HepG2 (cell line): ENCODE results near the gene MYOM1.

Experiments used
- CTCF ChIP-seq: sonication (generic); formaldehyde crosslinking; IDR thresholded peaks from 2 replicates; pipeline ENCODE4 v1.5.0; 2020; ENCODE audit warnings: mild to moderate bottlenecking, missing genetic modification reagents, moderate library complexity
- FOSL1 ChIP-seq: sonication (generic); formaldehyde crosslinking; IDR thresholded peaks from 2 replicates; pipeline ENCODE4 v1.9.0; 2021; ENCODE audit warnings: missing genetic modification reagents, borderline replicate concordance
- HMG20A ChIP-seq: IDR thresholded peaks from 2 replicates; pipeline ENCODE4 v1.6.1; 2016; ENCODE audit warnings: borderline replicate concordance
- JUN ChIP-seq: sonication (generic); formaldehyde crosslinking; IDR thresholded peaks from 2 replicates; pipeline ENCODE4 v1.4.0; 2020; ENCODE audit warnings: mild to moderate bottlenecking, missing genetic modification reagents
- NR2C2 ChIP-seq: sonication (generic); formaldehyde crosslinking; IDR thresholded peaks from 2 replicates; pipeline ENCODE4 v1.4.0; 2020; ENCODE audit warnings: missing genetic modification reagents, mild to moderate bottlenecking, moderate library complexity, borderline replicate concordance
- TCF12 ChIP-seq, 2 experiments: fragments of 450-650 bp in 1 of 2; sonication (generic) in 1 of 2; formaldehyde crosslinking in 1 of 2; IDR thresholded peaks; 2 replicates each; pipeline versions ENCODE4 v1.6.1 to v1.8.0; 2017 to 2022; ENCODE audit warnings: antibody characterized with exemption in 1 of 2, mild to moderate bottlenecking in 1 of 2, missing genetic modification reagents in 1 of 2, moderate library complexity in 1 of 2
- THAP9 ChIP-seq: sonication (generic); formaldehyde crosslinking; IDR thresholded peaks from 2 replicates; pipeline ENCODE4; 2020; ENCODE audit warnings: missing genetic modification reagents, mild to moderate bottlenecking, borderline replicate concordance
- USF2 ChIP-seq, 2 experiments: sonication (generic) in 1 of 2; formaldehyde crosslinking in 1 of 2; IDR thresholded peaks; 2 replicates each; pipeline versions ENCODE4 v1.5.1 to v1.6.1; 2011 to 2020; ENCODE audit warnings: borderline replicate concordance in 1 of 2, low read depth in 1 of 2, low read length in 1 of 2, mild to moderate bottlenecking in 1 of 2, missing genetic modification reagents in 1 of 2, moderate library complexity in 1 of 2
- ZNF572 ChIP-seq: sonication (generic); formaldehyde crosslinking; IDR thresholded peaks from 2 replicates; pipeline ENCODE4 v1.5.1; 2020; ENCODE audit warnings: mild to moderate bottlenecking, missing genetic modification reagents
- ZNF629 ChIP-seq: sonication (generic); formaldehyde crosslinking; conservative IDR thresholded peaks from 2 replicates; pipeline ENCODE4 v1.5.0; 2020; ENCODE audit warnings: missing genetic modification reagents
- ZNF737 ChIP-seq: sonication (generic); formaldehyde crosslinking; IDR thresholded peaks from 2 replicates; pipeline ENCODE4 v1.5.0; 2020; ENCODE audit warnings: missing genetic modification reagents, mild to moderate bottlenecking, borderline replicate concordance
- ZSCAN12 ChIP-seq: sonication (generic); formaldehyde crosslinking; IDR thresholded peaks from 2 replicates; pipeline ENCODE4 v1.9.0; 2021; ENCODE audit warnings: mild to moderate bottlenecking, missing genetic modification reagents

GRCh38 chr18:3147935-3148554, 71.7 kb downstream of the MYOM1 start:
- TF ChIP-seq THAP9 (CRISPR knock-in tag) (no peak), ZNF737 (CRISPR knock-in tag) (no peak), ZNF629 (CRISPR knock-in tag) (no peak), NR2C2 (no peak), JUN (no peak), FOSL1 (CRISPR knock-in tag) (no peak), USF2 (IDR thresholded peaks at IDR 0.05; ENCODE audit: low read depth, low read length) (no peak), USF2 (CRISPR knock-in tag; IDR thresholded peaks at IDR 0.05; ENCODE audit: borderline replicate concordance) (no peak), TCF12 (IDR thresholded peaks at IDR 0.05) (no peak), TCF12 (CRISPR knock-in tag; IDR thresholded peaks at IDR 0.05) (no peak), CTCF (CRISPR knock-in tag) (no peak), ZNF572 (CRISPR knock-in tag) (no peak), HMG20A (CRISPR knock-in tag) (no peak), ZSCAN12 (no peak)
